HG02973 (cell line): ENCODE results near the gene PCGF2.

ENCODE experiments used
- ATAC-seq: cut with Tn5 transposase; IDR thresholded peaks from one replicate; pipeline ENCODE4 v1.9.1; 2021; ENCODE audit warnings: moderate library complexity; ENCODE audit not compliant: unreplicated experiment

The PCGF2 gene

GRCh38 chr17:38719943-38720641 lies 28.0 kb downstream of the PCGF2 start:
- ATAC-seq = no peak

- no peak for ATAC-seq
Measured at GRCh38 chr17:38719289-38719942, 28.7 kb downstream of the PCGF2 start.

GRCh38 chr17:38717139-38717745 lies 30.9 kb downstream of the PCGF2 start:
- no peak for ATAC-seq

GRCh38 chr17:38716368-38717005 lies 31.6 kb downstream of the PCGF2 start:
- no peak for ATAC-seq

- ATAC-seq = no peak
Measured at GRCh38 chr17:38715216-38715943, 32.8 kb downstream of the PCGF2 start.

GRCh38 chr17:38713456-38714075 lies 34.6 kb downstream of the PCGF2 start:
- no peak for ATAC-seq

- no peak for ATAC-seq
Measured at GRCh38 chr17:38712593-38712992, 35.5 kb downstream of the PCGF2 start.

GRCh38 chr17:38711792-38712571 lies 36.2 kb downstream of the PCGF2 start:
- ATAC-seq = no peak

GRCh38 chr17:38710985-38711384 lies 37.2 kb downstream of the PCGF2 start:
- ATAC-seq = no peak

- no peak for ATAC-seq
Measured at GRCh38 chr17:38710604-38710962, 37.6 kb downstream of the PCGF2 start.

- ATAC-seq = no peak
Measured at GRCh38 chr17:38709864-38710603, 38.1 kb downstream of the PCGF2 start.

GRCh38 chr17:38709104-38709820 lies 38.9 kb downstream of the PCGF2 start:
- no peak for ATAC-seq

GRCh38 chr17:38707678-38708351 lies 40.3 kb downstream of the PCGF2 start:
- ATAC-seq = no peak

- ATAC-seq = no peak
Measured at GRCh38 chr17:38706505-38707216, 41.5 kb downstream of the PCGF2 start.

- ATAC-seq = no peak
Measured at GRCh38 chr17:38705803-38706504, 42.2 kb downstream of the PCGF2 start.

GRCh38 chr17:38705523-38705802 lies 42.7 kb downstream of the PCGF2 start:
- no peak for ATAC-seq
